Astrocyte (in vitro differentiated cells and primary cell): ENCODE measurements around the gene TRIM41. TPM values are rescaled to one million over a fixed set of nuclear protein-coding genes. Genes with fewer than 3 reads are reported as not detected.
"Not testable (repeated sequence)": the region's sequence is repeated elsewhere in the genome, so short reads cannot be mapped to it uniquely, and the experiment has no call there.

Experiments
- DNase-seq: peaks from one replicate; pipeline ENCODE4 v3.0.0-alpha.2; 2010; ENCODE audit warnings: low read depth
- FAIRE-seq: peaks from 2 replicates; lab custom pipeline; 2011; peaks lifted over from hg19 to GRCh38; lab: Jason Lieb, UNC
- H2AFZ ChIP-seq: 2 replicates; pipeline ENCODE4 v1.6.0; 2012; ENCODE audit warnings: low read depth, low read length, inconsistent platforms
- H3K27ac ChIP-seq: 2 replicates; pipeline ENCODE4 v1.5.1; 2011; ENCODE audit warnings: low read depth, low read length, inconsistent platforms
- H3K27me3 ChIP-seq: 2 replicates; pipeline ENCODE4 v1.6.0; 2011; ENCODE audit warnings: low read length, inconsistent platforms; ENCODE audit not compliant: insufficient read depth
- H3K36me3 ChIP-seq: 2 replicates; pipeline ENCODE4 v1.5.1; 2011; ENCODE audit warnings: low read length, inconsistent platforms; ENCODE audit not compliant: insufficient read depth
- H3K4me1 ChIP-seq: 2 replicates; pipeline ENCODE4 v1.5.1; 2011; ENCODE audit warnings: low read length, inconsistent platforms; ENCODE audit not compliant: insufficient read depth
- H3K4me2 ChIP-seq: 2 replicates; pipeline ENCODE4 v1.6.0; 2012; ENCODE audit warnings: low read length, inconsistent platforms
- H3K4me3 ChIP-seq: 2 replicates; pipeline ENCODE4 v1.5.1; 2011; ENCODE audit warnings: low read depth, mild to moderate bottlenecking, low read length, inconsistent platforms; ENCODE audit not compliant: insufficient read depth
- H3K79me2 ChIP-seq: 2 replicates; pipeline ENCODE4 v1.6.0; 2012; ENCODE audit warnings: mild to moderate bottlenecking, low read length, inconsistent platforms; ENCODE audit not compliant: insufficient read depth
- H3K9ac ChIP-seq: 2 replicates; pipeline ENCODE4 v1.6.0; 2012; ENCODE audit warnings: mild to moderate bottlenecking, low read length, inconsistent platforms
- H3K9me3 ChIP-seq: 2 replicates; pipeline ENCODE4 v1.5.1; 2012; ENCODE audit warnings: low read depth, mild to moderate bottlenecking, low read length, inconsistent platforms; ENCODE audit not compliant: insufficient read depth
- H4K20me1 ChIP-seq: 2 replicates; pipeline ENCODE4 v1.6.0; 2012; ENCODE audit warnings: low read length, inconsistent platforms; ENCODE audit not compliant: insufficient read depth
- H3K27ac Mint-ChIP-seq: one replicate; pipeline ENCODE4 v1.8.0; 2021; ENCODE audit warnings: mild to moderate bottlenecking, mixed read lengths; ENCODE audit not compliant: unreplicated experiment
- H3K27me3 Mint-ChIP-seq: one replicate; pipeline ENCODE4 v1.8.0; 2021; ENCODE audit warnings: low read depth, mixed read lengths; ENCODE audit not compliant: unreplicated experiment
- H3K36me3 Mint-ChIP-seq: one replicate; pipeline ENCODE4 v1.8.0; 2021; ENCODE audit warnings: low read depth, mixed read lengths; ENCODE audit not compliant: unreplicated experiment
- H3K4me1 Mint-ChIP-seq: one replicate; pipeline ENCODE4 v1.8.0; 2021; ENCODE audit warnings: low read depth, mixed read lengths; ENCODE audit not compliant: unreplicated experiment
- H3K4me3 Mint-ChIP-seq: one replicate; pipeline ENCODE4 v1.8.0; 2021; ENCODE audit warnings: mild to moderate bottlenecking, moderate library complexity, mixed read lengths; ENCODE audit not compliant: unreplicated experiment
- H3K9me3 Mint-ChIP-seq: one replicate; pipeline ENCODE4 v1.8.0; 2021; ENCODE audit warnings: mild to moderate bottlenecking, mixed read lengths; ENCODE audit not compliant: unreplicated experiment
- CTCF ChIP-seq: IDR thresholded peaks from 2 replicates; pipeline ENCODE4 v1.5.1; 2011; ENCODE audit warnings: low read depth, mild to moderate bottlenecking, inconsistent platforms, low read length, moderate library complexity; ENCODE audit not compliant: insufficient read depth
- EZH2 ChIP-seq: IDR thresholded peaks from 2 replicates; pipeline ENCODE4 v1.6.1; 2012; ENCODE audit warnings: mild to moderate bottlenecking, low read length, inconsistent platforms; ENCODE audit not compliant: insufficient read depth
- total RNA-seq: library from RNA; stranded (reverse); gene quantifications from 2 replicates; pipeline ENCODE4 v1.2.1, GENCODE V29; 2021

TRIM41 gene
- total RNA-seq, 1 donor from 2014 or later: 20.9 TPM

GRCh38 chr5:181271081-181271480, 48.0 kb downstream of the TRIM41 start:
- no peak for DNase-seq
- Histone ChIP-seq H3K9me3 (no peaks in the 10 kb centered on the region), H3K9ac (no peak overlapping the region), H3K4me1 (no peaks in the 10 kb centered on the region), H3K4me2 (no peak overlapping the region), H3K79me2 (no peaks in the 10 kb centered on the region), H2AFZ (no peak overlapping the region), H3K4me3 (no peak overlapping the region), H3K27ac (no peak overlapping the region), H3K36me3 (no peaks in the 10 kb centered on the region), H3K27me3 (no peaks in the 10 kb centered on the region), H4K20me1 (no peaks in the 10 kb centered on the region)
- Mint-ChIP-seq H3K4me1 (no peaks in the 10 kb centered on the region), H3K9me3 (no peaks in the 10 kb centered on the region), H3K27ac (no peak overlapping the region), H3K27me3 (no peaks in the 10 kb centered on the region), H3K4me3 (no peak overlapping the region), H3K36me3 (peaks cover 2% of the 10 kb centered on the region)
- TF ChIP-seq EZH2 (no peak), CTCF (no peak)
- FAIRE-seq: no peak

DNA sequence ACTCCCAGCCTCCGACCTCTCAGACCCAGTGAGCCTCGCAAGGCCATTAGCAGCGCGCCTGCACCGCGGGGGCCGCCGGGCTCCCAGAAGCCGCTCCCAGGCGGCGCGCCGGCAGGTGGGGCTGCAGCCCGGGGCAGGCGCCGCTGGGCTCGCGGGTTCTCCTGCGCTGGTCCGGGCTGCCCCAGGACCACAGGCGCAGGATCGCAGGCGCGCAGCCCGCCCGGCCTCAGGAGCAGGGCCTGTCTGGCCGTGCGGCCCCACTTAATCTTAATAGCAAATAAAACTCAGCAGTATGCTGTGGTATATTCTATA, 50.3 kb downstream of the TRIM41 start:
- not testable (repeated sequence) for H4K20me1 ChIP-seq, H3K9ac ChIP-seq, H3K27me3 ChIP-seq, H3K9me3 Mint-ChIP-seq, H3K27ac Mint-ChIP-seq, H3K4me2 ChIP-seq, H3K27me3 Mint-ChIP-seq, H3K9me3 ChIP-seq, H3K27ac ChIP-seq, H3K4me1 ChIP-seq, H3K79me2 ChIP-seq, FAIRE-seq, H3K36me3 ChIP-seq, H2AFZ ChIP-seq, H3K36me3 Mint-ChIP-seq, DNase-seq, H3K4me1 Mint-ChIP-seq, H3K4me3 ChIP-seq
- peak overlapping the region; percentile 57 for H3K4me3 Mint-ChIP-seq

DNA sequence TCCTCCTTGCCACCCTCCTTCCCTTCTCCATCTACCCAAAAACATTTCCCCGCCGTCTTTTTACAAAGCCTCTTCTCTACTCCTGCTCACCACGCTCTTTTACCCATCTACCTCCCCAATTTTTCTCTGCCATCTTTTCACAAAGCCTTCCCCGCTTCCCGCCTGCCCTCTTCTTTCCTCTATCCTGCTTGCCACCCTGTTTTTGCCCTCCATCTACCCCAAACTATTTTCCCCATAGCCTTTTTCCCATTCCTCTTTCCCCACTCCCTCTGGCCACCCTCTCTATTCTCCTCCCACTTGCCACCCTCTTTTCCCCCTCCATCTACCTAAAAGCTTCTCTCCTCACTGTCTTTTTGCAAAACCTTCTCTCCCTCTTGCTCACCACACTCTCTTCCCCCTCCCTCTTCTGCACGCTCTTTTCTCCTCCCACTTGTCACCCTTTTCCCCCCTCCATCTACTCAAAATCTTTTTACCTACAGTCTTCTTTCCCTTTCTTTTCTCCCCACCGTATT, 57.2 kb downstream of the TRIM41 start:
- Histone ChIP-seq H3K4me3 (no peak overlapping the region), H2AFZ (no peak overlapping the region), H3K27me3 (no peaks in the 10 kb centered on the region), H3K9me3 (no peaks in the 10 kb centered on the region), H3K4me1 (no peaks in the 10 kb centered on the region), H3K9ac (no peak overlapping the region), H3K79me2 (no peaks in the 10 kb centered on the region), H4K20me1 (no peaks in the 10 kb centered on the region), H3K36me3 (no peaks in the 10 kb centered on the region), H3K27ac (no peak overlapping the region), H3K4me2 (no peak overlapping the region)
- no peak for TF ChIP-seq EZH2
- TF ChIP-seq CTCF: no peak
- Mint-ChIP-seq H3K9me3 (no peaks in the 10 kb centered on the region), H3K27me3 (no peaks in the 10 kb centered on the region), H3K27ac (no peak overlapping the region), H3K4me3 (no peak overlapping the region), H3K36me3 (no peaks in the 10 kb centered on the region), H3K4me1 (peaks cover 2% of the 10 kb centered on the region)
- DNase-seq (no peak), FAIRE-seq (no peak)
